C4-2B (cell line): ENCODE data around the gene VSIG10.

ENCODE experiments used
- ZFX ChIP-seq: fragments of 450-650 bp; IDR thresholded peaks from 2 replicates; pipeline ENCODE4 v1.6.1; 2017
- TF ChIP-seq, protein P1 (sequence below): fragments of 450-650 bp; conservative IDR thresholded peaks from 2 replicates; pipeline ENCODE4 v1.5.1; 2017; ENCODE audit warnings: mild to moderate bottlenecking

DNA sequence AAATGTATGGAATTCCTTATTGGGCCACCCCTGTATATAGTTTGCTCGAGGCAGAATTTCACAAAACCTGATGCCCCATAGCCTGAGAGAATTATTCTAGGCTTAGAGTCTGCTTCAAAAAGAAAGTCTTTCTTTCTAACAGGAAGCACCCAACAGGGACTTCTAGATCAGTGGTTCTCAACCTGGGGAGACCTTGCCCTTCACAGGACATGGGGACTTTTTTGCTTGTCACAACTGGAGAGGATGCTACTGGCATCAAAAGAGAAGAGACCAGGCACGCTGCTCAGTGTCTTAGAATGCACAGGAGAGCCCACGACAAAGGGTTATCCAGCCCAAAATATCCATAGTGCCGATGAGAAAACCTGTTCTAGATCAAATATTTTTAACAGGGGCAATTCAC, 61.7 kb downstream of the VSIG10 start:
- TF ChIP-seq, protein P1, sequence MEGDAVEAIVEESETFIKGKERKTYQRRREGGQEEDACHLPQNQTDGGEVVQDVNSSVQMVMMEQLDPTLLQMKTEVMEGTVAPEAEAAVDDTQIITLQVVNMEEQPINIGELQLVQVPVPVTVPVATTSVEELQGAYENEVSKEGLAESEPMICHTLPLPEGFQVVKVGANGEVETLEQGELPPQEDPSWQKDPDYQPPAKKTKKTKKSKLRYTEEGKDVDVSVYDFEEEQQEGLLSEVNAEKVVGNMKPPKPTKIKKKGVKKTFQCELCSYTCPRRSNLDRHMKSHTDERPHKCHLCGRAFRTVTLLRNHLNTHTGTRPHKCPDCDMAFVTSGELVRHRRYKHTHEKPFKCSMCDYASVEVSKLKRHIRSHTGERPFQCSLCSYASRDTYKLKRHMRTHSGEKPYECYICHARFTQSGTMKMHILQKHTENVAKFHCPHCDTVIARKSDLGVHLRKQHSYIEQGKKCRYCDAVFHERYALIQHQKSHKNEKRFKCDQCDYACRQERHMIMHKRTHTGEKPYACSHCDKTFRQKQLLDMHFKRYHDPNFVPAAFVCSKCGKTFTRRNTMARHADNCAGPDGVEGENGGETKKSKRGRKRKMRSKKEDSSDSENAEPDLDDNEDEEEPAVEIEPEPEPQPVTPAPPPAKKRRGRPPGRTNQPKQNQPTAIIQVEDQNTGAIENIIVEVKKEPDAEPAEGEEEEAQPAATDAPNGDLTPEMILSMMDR, result no peak
- no peak for TF ChIP-seq ZFX
